Panc1 (cell line): ENCODE measurements around the gene TALDO1. TPM values are rescaled to one million over a fixed set of nuclear protein-coding genes. Genes with fewer than 3 reads are reported as not detected.

ENCODE experiments used
- ATAC-seq: fragments of 200-7000 bp; cut with Tn5 transposase; 2 replicates; pipeline ENCODE4 v1.9.1; 2020; ENCODE audit warnings: mild to moderate bottlenecking, moderate library complexity
- BruUV-seq: library from RNA; stranded (reverse); fragments of 400-500 nt; replicated peaks from 2 replicates; lab custom pipeline; 2021; lab: Mats Ljungman, UMichigan
- CTCF ChIA-PET: fragments of 300-600 bp; sonication (Branson Sonifier 250); formaldehyde crosslinking; loops from one replicate; lab custom pipeline; 2022; ENCODE audit warnings: antibody characterized with exemption; lab: Charles Lee
- POLR2A ChIA-PET: fragments of 300-600 bp; sonication (Branson Sonifier 250); formaldehyde crosslinking; loops from one replicate; lab custom pipeline; 2022; ENCODE audit warnings: antibody characterized with exemption; lab: Charles Lee
- DNase-seq: peaks from one replicate; pipeline ENCODE4 v3.0.0-alpha.2; 2010; ENCODE audit warnings: low read depth, low spot score
- H3K27ac ChIP-seq: 2 replicates; pipeline ENCODE4 v1.5.1; 2011; ENCODE audit warnings: mild to moderate bottlenecking, low read length, inconsistent platforms
- H3K27me3 ChIP-seq: fragments of 200-500 bp; sonication (Bioruptor generic); 2 replicates; pipeline ENCODE4 v1.6.0; 2014; ENCODE audit warnings: low read length, inconsistent platforms; ENCODE audit not compliant: control insufficient read depth, insufficient read depth
- H3K36me3 ChIP-seq: fragments of 200-500 bp; sonication (Bioruptor generic); 2 replicates; pipeline ENCODE4 v1.5.1; 2014; ENCODE audit warnings: inconsistent platforms, mild to moderate bottlenecking, low read length, moderate library complexity; ENCODE audit not compliant: control insufficient read depth, insufficient read depth
- H3K4me1 ChIP-seq: 2 replicates; pipeline ENCODE4 v1.5.1; 2011; ENCODE audit warnings: inconsistent platforms, mild to moderate bottlenecking, low read length, moderate library complexity; ENCODE audit not compliant: control insufficient read depth, insufficient read depth
- H3K4me3 ChIP-seq, 2 experiments: 2 replicates each; pipeline ENCODE4 v1.5.1; 2011 to 2012; ENCODE audit warnings: low read depth in 2 of 2, low read length in 2 of 2, mild to moderate bottlenecking in 2 of 2, inconsistent platforms in 1 of 2, moderate library complexity in 1 of 2
- H3K9me3 ChIP-seq: fragments of 200-500 bp; sonication (Bioruptor generic); 2 replicates; pipeline ENCODE4 v1.5.1; 2014; ENCODE audit warnings: low read depth, mild to moderate bottlenecking, inconsistent platforms, low read length, moderate library complexity; ENCODE audit not compliant: control insufficient read depth, insufficient read depth
- CTCF ChIP-seq: fragments of 450-650 bp; IDR thresholded peaks from 2 replicates; pipeline ENCODE4 v1.5.1; 2017; ENCODE audit warnings: mild to moderate bottlenecking
- POLR2AphosphoS5 ChIP-seq: IDR thresholded peaks from 2 replicates; pipeline ENCODE4 v1.6.1; 2012; ENCODE audit warnings: mild to moderate bottlenecking, low read depth, low read length, moderate library complexity
- REST ChIP-seq, 2 experiments: IDR thresholded peaks; 2 replicates each; pipeline ENCODE4 v1.6.1; 2011 to 2012; ENCODE audit warnings: low read depth in 2 of 2, control low read depth in 1 of 2, low read length in 1 of 2, mild to moderate bottlenecking in 1 of 2, moderate library complexity in 1 of 2; ENCODE audit not compliant: insufficient read depth in 1 of 2
- SIN3A ChIP-seq: IDR thresholded peaks from 2 replicates; pipeline ENCODE4 v1.6.1; 2012; ENCODE audit warnings: low read depth, mild to moderate bottlenecking, low read length, moderate library complexity, borderline replicate concordance; ENCODE audit not compliant: insufficient read depth
- TCF7L2 ChIP-seq: IDR thresholded peaks from 2 replicates; pipeline ENCODE4 v1.6.1; 2011; ENCODE audit warnings: mild to moderate bottlenecking, low read depth, low read length, inconsistent platforms
- in situ Hi-C: cut with HindIII; loops from 2 replicates; pipeline ENCODE4 v1.10.0; 2016; ENCODE audit warnings: low sequenced_read_pairs, low pct_unique_long_range_greater_than_20kb
- intact Hi-C: fragments of 100-400 bp; cut with micrococcal nuclease; formaldehyde crosslinking; loops from one replicate; pipeline ENCODE4 v1.10.0; 2022; ENCODE audit not compliant: unreplicated experiment
- total RNA-seq: library from RNA; stranded (reverse); gene quantifications from one replicate; pipeline ENCODE4 v1.2.1, GENCODE V29; 2021; ENCODE audit not compliant: unreplicated experiment

The TALDO1 gene
- total RNA-seq, 1 experiment from 2014 or later: 257 TPM

- BruUV-seq: no TSS peak
- Histone ChIP-seq H3K4me3 (peak within 1 kb of the TSS; percentile 85 to 96), H3K36me3 (peaks cover 24% of the 10 kb centered on the region), H3K9me3 (no peaks in the 10 kb centered on the region), H3K27me3 (no peaks in the 10 kb centered on the region), H3K4me1 (peaks cover 45% of the 10 kb centered on the region), H3K27ac (peak within 1 kb of the TSS; percentile 99)
- ATAC-seq (peak; percentile 90), DNase-seq (peak; percentile 97)
- ChIA-PET POLR2A (interaction anchor here (0.8 to 1.3 kb wide), 3 partner anchors 12 to 32 kb away, joined by 3 to 6 read pairs (median 3); no protein-coding TSS in a partner anchor), CTCF (interaction anchor here (0.7 to 0.9 kb wide), 3 partner anchors 10 to 370 kb away, joined by 3 to 10 read pairs (median 8); partner anchors contain the start of gene PNPLA2)
- in situ Hi-C loops: no loop called here
- TF ChIP-seq TCF7L2: peak; percentile 20; the same call in 1 of the 2 replicates
- no peak for TF ChIP-seq REST (IDR thresholded peaks at IDR 0.05; ENCODE audit: insufficient read depth in 1 of 2, low read depth in 2 of 2, low read length in 1 of 2)
- TF ChIP-seq SIN3A: peak; percentile 93; the same call in 1 of the 2 replicates
- peak; percentile 95 for TF ChIP-seq POLR2AphosphoS5
- TF ChIP-seq CTCF: no peak
- intact Hi-C loops: no loop called here
Observed at GRCh38 chr11:809287-810039, 62.2 kb downstream of the TALDO1 start, which contains the start of gene RPLP2. RPLP2 (plus strand) TSS chr11:809967; CDS start chr11:810235, 268 bp downstream.

- Histone ChIP-seq H3K4me3 (peak overlapping the region; percentile 85 to 96), H3K27ac (peak overlapping the region; percentile 99), H3K27me3 (no peaks in the 10 kb centered on the region), H3K4me1 (peaks cover 42% of the 10 kb centered on the region), H3K36me3 (peaks cover 24% of the 10 kb centered on the region), H3K9me3 (no peaks in the 10 kb centered on the region)
- intact Hi-C loops (no loop called here), in situ Hi-C loops (no loop called here)
- DNase-seq (no peak), ATAC-seq (peak; percentile 2)
- POLR2A ChIA-PET: interaction anchor here (0.8 to 1.0 kb wide), 3 partner anchors 9 to 31 kb away, joined by 3 to 9 read pairs (median 6); partner anchors contain the start of gene PNPLA2
- BruUV-seq: TSS peak; percentile 86
- CTCF ChIA-PET: interaction anchor here (0.9 kb wide), 1 partner anchor 9 kb away, joined by 3 read pairs; the partner anchor contains the start of gene PNPLA2
- TF ChIP-seq SIN3A: no peak
Observed at GRCh38 chr11:810040-810567, 62.8 kb downstream of the TALDO1 start.
